ENCODE results near the gene ZBTB42. TPM values are rescaled to one million over a fixed set of nuclear protein-coding genes. Genes with fewer than 3 reads are reported as not detected.

The ZBTB42 gene
- total and polyA plus RNA-seq, 2 donors (not counting 1 experiment from before 2014, with no cell fraction given): 1.6 to 8.3 TPM

DNA sequence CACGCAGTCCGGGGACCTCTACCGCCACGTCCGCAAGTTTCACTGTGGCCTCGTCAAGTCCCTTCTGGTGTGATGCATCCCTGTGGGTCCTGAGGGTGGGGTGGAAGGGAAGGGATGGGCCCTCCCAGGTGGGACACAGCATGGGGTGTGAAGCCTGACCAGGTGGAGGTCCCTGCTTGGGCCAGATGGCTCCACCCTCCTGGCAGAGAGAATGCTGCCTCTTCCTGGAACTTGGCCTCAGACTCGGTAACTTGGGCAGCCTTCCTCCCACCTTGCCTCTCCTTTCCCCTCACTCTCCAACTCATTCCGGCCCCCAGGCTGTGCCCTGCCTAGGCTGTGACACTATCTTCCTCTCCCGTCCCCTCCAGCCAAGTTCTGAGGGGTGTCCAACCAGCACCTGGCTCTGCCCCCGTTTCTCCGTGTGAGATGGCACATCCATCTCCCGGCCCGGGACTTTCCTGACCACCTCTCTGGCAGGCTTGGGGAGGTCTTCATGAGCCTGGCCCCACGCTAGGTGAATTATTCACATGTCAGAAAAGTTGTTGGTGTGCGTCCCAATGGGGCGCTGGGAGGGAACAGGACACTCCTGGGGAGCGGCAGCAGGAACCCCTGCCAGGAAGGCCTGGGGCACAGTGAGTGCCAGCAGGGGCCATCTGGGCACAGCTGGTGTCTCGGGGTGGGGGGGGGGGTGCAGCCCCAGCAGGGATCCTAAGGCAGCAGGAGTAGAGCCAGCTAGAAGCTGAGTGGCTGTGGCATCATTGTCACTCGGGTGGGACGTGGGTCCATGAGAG is 1.7 kb downstream of the ZBTB42 start:
- no peak for TF ChIP-seq EZH2 (IDR thresholded peaks at IDR 0.05; ENCODE audit: borderline replicate concordance, insufficient read depth, low read depth, low read length, poor library complexity, severe bottlenecking)
- TF ChIP-seq, protein P1, sequence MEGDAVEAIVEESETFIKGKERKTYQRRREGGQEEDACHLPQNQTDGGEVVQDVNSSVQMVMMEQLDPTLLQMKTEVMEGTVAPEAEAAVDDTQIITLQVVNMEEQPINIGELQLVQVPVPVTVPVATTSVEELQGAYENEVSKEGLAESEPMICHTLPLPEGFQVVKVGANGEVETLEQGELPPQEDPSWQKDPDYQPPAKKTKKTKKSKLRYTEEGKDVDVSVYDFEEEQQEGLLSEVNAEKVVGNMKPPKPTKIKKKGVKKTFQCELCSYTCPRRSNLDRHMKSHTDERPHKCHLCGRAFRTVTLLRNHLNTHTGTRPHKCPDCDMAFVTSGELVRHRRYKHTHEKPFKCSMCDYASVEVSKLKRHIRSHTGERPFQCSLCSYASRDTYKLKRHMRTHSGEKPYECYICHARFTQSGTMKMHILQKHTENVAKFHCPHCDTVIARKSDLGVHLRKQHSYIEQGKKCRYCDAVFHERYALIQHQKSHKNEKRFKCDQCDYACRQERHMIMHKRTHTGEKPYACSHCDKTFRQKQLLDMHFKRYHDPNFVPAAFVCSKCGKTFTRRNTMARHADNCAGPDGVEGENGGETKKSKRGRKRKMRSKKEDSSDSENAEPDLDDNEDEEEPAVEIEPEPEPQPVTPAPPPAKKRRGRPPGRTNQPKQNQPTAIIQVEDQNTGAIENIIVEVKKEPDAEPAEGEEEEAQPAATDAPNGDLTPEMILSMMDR (IDR thresholded peaks at IDR 0.05): no peak
- ChIA-PET CTCF (interaction anchor here (1.0 to 2.4 kb wide), 3 partner anchors 11 to 34 kb away, joined by 4 to 13 read pairs (median 7); no protein-coding TSS in a partner anchor), POLR2A (no interaction called here)
- no peaks in the 10 kb centered on the region for H3K36me3 ChIP-seq (replicated peaks in 1 of 2; ENCODE audit: control extremely low read depth in 1 of 2, control insufficient read depth in 1 of 2, extremely low read depth in 1 of 2, insufficient read depth in 2 of 2, low read length in 1 of 2)
- H3K27me3 Mint-ChIP-seq: no peaks in the 10 kb centered on the region
- H3K4me2 ChIP-seq (replicated peaks; ENCODE audit: low read depth, low read length, poor library complexity, severe bottlenecking): peak overlapping the region; percentile 99
- H3K4me3 ChIP-seq (ENCODE audit: control extremely low read depth in 1 of 5, extremely low read depth in 1 of 5, insufficient read depth in 1 of 5, low read depth in 2 of 5, low read length in 4 of 5): no peak overlapping the region
- intact Hi-C loops (cut with micrococcal nuclease): no loop called here
- H3K9me3 ChIP-seq (ENCODE audit: control extremely low read depth in 1 of 3, control insufficient read depth in 2 of 3, insufficient read depth in 1 of 3, low read length in 2 of 3): no peaks in the 10 kb centered on the region
- H3K4me1 Mint-ChIP-seq: peaks cover 35% of the 10 kb centered on the region
- no peak overlapping the region for H3K27ac Mint-ChIP-seq
- ATAC-seq (ENCODE audit: low read depth) (no peak), DNase-seq (no peak)
- H3K4me3 Mint-ChIP-seq: peak overlapping the region; percentile 71
- peaks cover 31% of the 10 kb centered on the region for H4K20me1 ChIP-seq (ENCODE audit: control insufficient read depth, insufficient read depth, low read length, poor library complexity, severe bottlenecking)
- peaks cover 13 to 46% of the 10 kb centered on the region in 2 donors for H3K4me1 ChIP-seq (ENCODE audit: control insufficient read depth in 2 of 2, insufficient read depth in 2 of 2, low read length in 2 of 2)
- H3K27ac ChIP-seq (ENCODE audit: low read length in 2 of 2): no peak overlapping the region
- WGBS (ENCODE audit: insufficient coverage): 95% methylated on average over 20 of the region's 20 CpGs
- H3K9ac ChIP-seq (ENCODE audit: low read length): no peak overlapping the region
- H2AFZ ChIP-seq (ENCODE audit: insufficient read depth, low read depth, low read length, poor library complexity, severe bottlenecking): no peak overlapping the region
- no peaks in the 10 kb centered on the region for H3K27me3 ChIP-seq (replicated peaks in 1 of 4; ENCODE audit: control extremely low read depth in 1 of 4, control insufficient read depth in 3 of 4, insufficient read depth in 4 of 4, low read length in 3 of 4)
- H3K9me3 Mint-ChIP-seq (ENCODE audit: insufficient read depth): no peaks in the 10 kb centered on the region
- peaks cover 4% of the 10 kb centered on the region for H3K79me2 ChIP-seq (ENCODE audit: control insufficient read depth, insufficient read depth, low read length)

- peaks cover 30% of the 10 kb centered on the region for H3K4me1 Mint-ChIP-seq
- ATAC-seq (ENCODE audit: low read depth) (no peak), DNase-seq (no peak)
- ChIA-PET CTCF (interaction anchor here (1.0 kb wide), 1 partner anchor 35 kb away, joined by 4 read pairs; no protein-coding TSS in a partner anchor), POLR2A (no interaction called here)
- Histone ChIP-seq H3K4me3 (ENCODE audit: control extremely low read depth in 1 of 5, extremely low read depth in 1 of 5, insufficient read depth in 1 of 5, low read depth in 2 of 5, low read length in 4 of 5) (no peak overlapping the region), H3K4me1 (ENCODE audit: control insufficient read depth in 2 of 2, insufficient read depth in 2 of 2, low read length in 2 of 2) (peaks cover 13 to 40% of the 10 kb centered on the region in 2 donors), H3K4me2 (replicated peaks; ENCODE audit: low read depth, low read length, poor library complexity, severe bottlenecking) (no peak overlapping the region), H3K36me3 (replicated peaks in 1 of 2; ENCODE audit: control extremely low read depth in 1 of 2, control insufficient read depth in 1 of 2, extremely low read depth in 1 of 2, insufficient read depth in 2 of 2, low read length in 1 of 2) (no peaks in the 10 kb centered on the region), H3K79me2 (ENCODE audit: control insufficient read depth, insufficient read depth, low read length) (peaks cover 4% of the 10 kb centered on the region), H3K9me3 (ENCODE audit: control extremely low read depth in 1 of 3, control insufficient read depth in 2 of 3, insufficient read depth in 1 of 3, low read length in 2 of 3) (no peaks in the 10 kb centered on the region), H3K27ac (ENCODE audit: low read length in 2 of 2) (no peak overlapping the region), H4K20me1 (ENCODE audit: control insufficient read depth, insufficient read depth, low read length, poor library complexity, severe bottlenecking) (peaks cover 31% of the 10 kb centered on the region), H2AFZ (ENCODE audit: insufficient read depth, low read depth, low read length, poor library complexity, severe bottlenecking) (no peak overlapping the region), H3K9ac (ENCODE audit: low read length) (no peak overlapping the region), H3K27me3 (replicated peaks in 1 of 4; ENCODE audit: control extremely low read depth in 1 of 4, control insufficient read depth in 3 of 4, insufficient read depth in 4 of 4, low read length in 3 of 4) (no peaks in the 10 kb centered on the region)
- intact Hi-C loops (cut with micrococcal nuclease): no loop called here
- 73% methylated on average over 18 of the region's 19 CpGs for WGBS (ENCODE audit: insufficient coverage)
- H3K9me3 Mint-ChIP-seq (ENCODE audit: insufficient read depth): no peaks in the 10 kb centered on the region
- TF ChIP-seq EZH2 (IDR thresholded peaks at IDR 0.05; ENCODE audit: borderline replicate concordance, insufficient read depth, low read depth, low read length, poor library complexity, severe bottlenecking): no peak
- TF ChIP-seq, protein P1 (IDR thresholded peaks at IDR 0.05): no peak
- H3K27ac Mint-ChIP-seq: no peak overlapping the region
- H3K27me3 Mint-ChIP-seq: no peaks in the 10 kb centered on the region
- H3K4me3 Mint-ChIP-seq: no peak overlapping the region
These were observed 2.5 kb downstream of the ZBTB42 start for GRCh38 chr14:104803280-104803911.
